ENCODE measurements around the gene PDP2. TPM values are rescaled to one million over a fixed set of nuclear protein-coding genes. Genes with fewer than 3 reads are reported as not detected.

Gene PDP2
- total RNA-seq, 1 donor from 2014 or later = 33.5 TPM

GRCh38 chr16:66901626-66902025 lies 21.3 kb downstream of the PDP2 start:
- DNase-seq (ENCODE audit: low spot score) = no peak

GRCh38 chr16:66902648-66903543 lies 22.6 kb downstream of the PDP2 start:
- DNase-seq (ENCODE audit: low spot score) = no peak

GRCh38 chr16:66903544-66904427 lies 23.5 kb downstream of the PDP2 start:
- DNase-seq (ENCODE audit: low spot score) = no peak

GRCh38 chr16:66904428-66904845 lies 24.1 kb downstream of the PDP2 start:
- DNase-seq (ENCODE audit: low spot score) = no peak

GRCh38 chr16:66904846-66905632 lies 24.7 kb downstream of the PDP2 start:
- no peak for DNase-seq (ENCODE audit: low spot score)

GRCh38 chr16:66905633-66906539 lies 25.6 kb downstream of the PDP2 start:
- no peak for DNase-seq (ENCODE audit: low spot score)

- DNase-seq (ENCODE audit: low spot score) = no peak
Observed at GRCh38 chr16:66906916-66907836, 26.9 kb downstream of the PDP2 start.

- DNase-seq (ENCODE audit: low spot score) = no peak
Observed at GRCh38 chr16:66908116-66908515, 27.8 kb downstream of the PDP2 start.

- no peak for DNase-seq (ENCODE audit: low spot score)
Observed at GRCh38 chr16:66908762-66909559, 28.6 kb downstream of the PDP2 start.

- DNase-seq (ENCODE audit: low spot score) = no peak
Observed at GRCh38 chr16:66910175-66910940, 30.0 kb downstream of the PDP2 start.

GRCh38 chr16:66911112-66911511 lies 30.8 kb downstream of the PDP2 start:
- no peak for DNase-seq (ENCODE audit: low spot score)

- DNase-seq (ENCODE audit: low spot score) = no peak
Observed at GRCh38 chr16:66911801-66912200, 31.5 kb downstream of the PDP2 start.

GRCh38 chr16:66913081-66913480 lies 32.8 kb downstream of the PDP2 start:
- DNase-seq (ENCODE audit: low spot score) = no peak

GRCh38 chr16:66913711-66914110 lies 33.4 kb downstream of the PDP2 start:
- no peak for DNase-seq (ENCODE audit: low spot score)

GRCh38 chr16:66914541-66914940 lies 34.2 kb downstream of the PDP2 start:
- no peak for DNase-seq (ENCODE audit: low spot score)

- no peak for DNase-seq (ENCODE audit: low spot score)
Observed at GRCh38 chr16:66915041-66915440, 34.7 kb downstream of the PDP2 start.

- no peak for DNase-seq (ENCODE audit: low spot score)
Observed at GRCh38 chr16:66916518-66916917, 36.2 kb downstream of the PDP2 start.
